ENCODE measurements around the gene QRFP.

DNA sequence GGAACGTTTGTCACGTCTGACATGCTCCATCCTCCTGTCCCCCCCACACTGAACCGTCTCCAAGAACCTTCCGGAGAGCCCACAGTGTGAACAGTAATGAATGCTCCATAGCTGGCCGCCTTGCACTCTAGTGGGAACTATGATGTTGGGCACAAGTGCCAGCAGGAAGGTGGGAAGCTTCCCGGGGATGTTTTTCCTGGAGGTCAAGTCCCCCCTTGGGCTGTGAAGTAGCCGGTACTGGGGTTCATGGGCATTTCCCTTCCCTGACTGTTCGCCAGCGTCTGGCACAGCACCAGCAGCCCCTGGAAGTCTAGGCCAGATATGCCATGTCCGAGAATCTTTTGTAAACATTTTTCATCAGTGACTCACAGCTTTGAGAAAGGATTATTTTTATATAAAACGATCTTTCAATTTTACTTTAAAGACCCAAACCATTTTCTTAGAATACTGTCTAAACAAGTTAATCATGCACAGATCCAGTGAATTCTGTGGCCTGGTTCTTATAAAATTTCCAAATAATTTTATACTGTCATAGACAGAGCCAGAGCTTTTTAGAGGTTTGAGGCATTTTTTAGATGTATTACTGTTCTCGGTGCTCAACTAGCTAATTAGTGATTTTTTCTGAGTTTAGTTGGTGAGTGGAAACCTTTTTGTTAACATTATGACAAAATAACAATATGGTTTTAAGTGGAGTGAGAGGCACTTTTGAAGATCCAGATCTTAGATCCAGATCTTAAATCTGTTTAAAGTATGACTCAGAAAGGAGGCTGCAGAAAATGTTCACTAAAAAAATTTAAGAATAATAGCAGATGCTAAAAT is 49.9 kb downstream of the QRFP start:
- TF ChIP-seq POLR2A (IDR thresholded peaks at IDR 0.05): no peak
- TF ChIP-seq, protein P1, sequence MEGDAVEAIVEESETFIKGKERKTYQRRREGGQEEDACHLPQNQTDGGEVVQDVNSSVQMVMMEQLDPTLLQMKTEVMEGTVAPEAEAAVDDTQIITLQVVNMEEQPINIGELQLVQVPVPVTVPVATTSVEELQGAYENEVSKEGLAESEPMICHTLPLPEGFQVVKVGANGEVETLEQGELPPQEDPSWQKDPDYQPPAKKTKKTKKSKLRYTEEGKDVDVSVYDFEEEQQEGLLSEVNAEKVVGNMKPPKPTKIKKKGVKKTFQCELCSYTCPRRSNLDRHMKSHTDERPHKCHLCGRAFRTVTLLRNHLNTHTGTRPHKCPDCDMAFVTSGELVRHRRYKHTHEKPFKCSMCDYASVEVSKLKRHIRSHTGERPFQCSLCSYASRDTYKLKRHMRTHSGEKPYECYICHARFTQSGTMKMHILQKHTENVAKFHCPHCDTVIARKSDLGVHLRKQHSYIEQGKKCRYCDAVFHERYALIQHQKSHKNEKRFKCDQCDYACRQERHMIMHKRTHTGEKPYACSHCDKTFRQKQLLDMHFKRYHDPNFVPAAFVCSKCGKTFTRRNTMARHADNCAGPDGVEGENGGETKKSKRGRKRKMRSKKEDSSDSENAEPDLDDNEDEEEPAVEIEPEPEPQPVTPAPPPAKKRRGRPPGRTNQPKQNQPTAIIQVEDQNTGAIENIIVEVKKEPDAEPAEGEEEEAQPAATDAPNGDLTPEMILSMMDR (IDR thresholded peaks at IDR 0.05): no peak
